ENCODE measurements around the gene PHACTR1. TPM values are rescaled to one million over a fixed set of nuclear protein-coding genes. Genes with fewer than 3 reads are reported as not detected.

Gene PHACTR1
- total RNA-seq, 1 donor from 2014 or later: 8.5 TPM

GRCh38 chr6:12717356-12717755, 789 bp downstream of the PHACTR1 start:
- Histone ChIP-seq H3K4me1 (ENCODE audit: insufficient read depth, low read length) (peaks cover 11% of the 10 kb centered on the region), H3K27me3 (ENCODE audit: insufficient read depth, low read length) (peaks cover 2% of the 10 kb centered on the region), H3K4me3 (ENCODE audit: insufficient read depth, low read depth, low read length) (peak overlapping the region; percentile 29), H3K36me3 (ENCODE audit: insufficient read depth, low read length) (no peaks in the 10 kb centered on the region), H4K20me1 (ENCODE audit: insufficient read depth, low read length) (no peaks in the 10 kb centered on the region), H3K9me3 (ENCODE audit: insufficient read depth, low read depth, low read length) (no peaks in the 10 kb centered on the region), H3K9ac (ENCODE audit: low read length) (no peak overlapping the region), H2AFZ (ENCODE audit: low read depth, low read length) (no peak overlapping the region), H3K4me2 (ENCODE audit: low read length) (peak overlapping the region; percentile 75), H3K27ac (ENCODE audit: low read depth, low read length) (no peak overlapping the region), H3K79me2 (ENCODE audit: insufficient read depth, low read length) (no peaks in the 10 kb centered on the region)
- Mint-ChIP-seq H3K27ac (ENCODE audit: unreplicated experiment) (no peak overlapping the region), H3K9me3 (ENCODE audit: unreplicated experiment) (no peaks in the 10 kb centered on the region), H3K36me3 (ENCODE audit: low read depth, unreplicated experiment) (no peaks in the 10 kb centered on the region), H3K4me1 (ENCODE audit: low read depth, unreplicated experiment) (peaks cover 25% of the 10 kb centered on the region), H3K4me3 (ENCODE audit: unreplicated experiment) (no peak overlapping the region), H3K27me3 (ENCODE audit: low read depth, unreplicated experiment) (peaks cover 4% of the 10 kb centered on the region)
- TF ChIP-seq EZH2 (IDR thresholded peaks at IDR 0.05; ENCODE audit: insufficient read depth, low read length) (no peak), CTCF (IDR thresholded peaks at IDR 0.05; ENCODE audit: insufficient read depth, low read depth, low read length) (no peak)
- DNase-seq (ENCODE audit: low read depth) (peak; percentile 39), FAIRE-seq (no peak)

- peak overlapping the region; percentile 10 for H3K9ac ChIP-seq (ENCODE audit: low read length)
- H4K20me1 ChIP-seq (ENCODE audit: insufficient read depth, low read length): no peaks in the 10 kb centered on the region
- H3K9me3 Mint-ChIP-seq (ENCODE audit: unreplicated experiment): no peaks in the 10 kb centered on the region
- H3K27me3 Mint-ChIP-seq (ENCODE audit: low read depth, unreplicated experiment): peaks cover 4% of the 10 kb centered on the region
- TF ChIP-seq EZH2 (IDR thresholded peaks at IDR 0.05; ENCODE audit: insufficient read depth, low read length): no peak
- no peak for TF ChIP-seq CTCF (IDR thresholded peaks at IDR 0.05; ENCODE audit: insufficient read depth, low read depth, low read length)
- FAIRE-seq: no peak
- H3K79me2 ChIP-seq (ENCODE audit: insufficient read depth, low read length): no peaks in the 10 kb centered on the region
- H2AFZ ChIP-seq (ENCODE audit: low read depth, low read length): peak overlapping the region; percentile 8
- H3K27ac ChIP-seq (ENCODE audit: low read depth, low read length): no peak overlapping the region
- peaks cover 2% of the 10 kb centered on the region for H3K27me3 ChIP-seq (ENCODE audit: insufficient read depth, low read length)
- no peak overlapping the region for H3K4me3 ChIP-seq (ENCODE audit: insufficient read depth, low read depth, low read length)
- H3K36me3 ChIP-seq (ENCODE audit: insufficient read depth, low read length): no peaks in the 10 kb centered on the region
- H3K4me3 Mint-ChIP-seq (ENCODE audit: unreplicated experiment): no peak overlapping the region
- peak; percentile 76 for DNase-seq (ENCODE audit: low read depth)
- peak overlapping the region; percentile 75 for H3K4me2 ChIP-seq (ENCODE audit: low read length)
- H3K36me3 Mint-ChIP-seq (ENCODE audit: low read depth, unreplicated experiment): no peaks in the 10 kb centered on the region
- H3K4me1 ChIP-seq (ENCODE audit: insufficient read depth, low read length): peaks cover 11% of the 10 kb centered on the region
- no peak overlapping the region for H3K27ac Mint-ChIP-seq (ENCODE audit: unreplicated experiment)
- H3K9me3 ChIP-seq (ENCODE audit: insufficient read depth, low read depth, low read length): no peaks in the 10 kb centered on the region
- H3K4me1 Mint-ChIP-seq (ENCODE audit: low read depth, unreplicated experiment): peaks cover 22% of the 10 kb centered on the region
Observed at GRCh38 chr6:12718015-12718414, 1.4 kb downstream of the PHACTR1 start.

- DNase-seq (ENCODE audit: low read depth): no peak
- FAIRE-seq: no peak
- no peak for TF ChIP-seq CTCF (IDR thresholded peaks at IDR 0.05; ENCODE audit: insufficient read depth, low read depth, low read length)
- no peak for TF ChIP-seq EZH2 (IDR thresholded peaks at IDR 0.05; ENCODE audit: insufficient read depth, low read length)
Observed at GRCh38 chr6:12719017-12719416, 2.5 kb downstream of the PHACTR1 start.

More at GRCh38 chr6:12719017-12719416, 2.5 kb downstream of the PHACTR1 start:
- Mint-ChIP-seq H3K4me3 (ENCODE audit: unreplicated experiment) (no peak overlapping the region), H3K9me3 (ENCODE audit: unreplicated experiment) (no peaks in the 10 kb centered on the region), H3K36me3 (ENCODE audit: low read depth, unreplicated experiment) (no peaks in the 10 kb centered on the region), H3K4me1 (ENCODE audit: low read depth, unreplicated experiment) (peaks cover 22% of the 10 kb centered on the region), H3K27me3 (ENCODE audit: low read depth, unreplicated experiment) (peaks cover 4% of the 10 kb centered on the region), H3K27ac (ENCODE audit: unreplicated experiment) (no peak overlapping the region)
- no peak overlapping the region for H3K4me2 ChIP-seq (ENCODE audit: low read length)
- H3K4me3 ChIP-seq (ENCODE audit: insufficient read depth, low read depth, low read length): no peak overlapping the region
- H3K9ac ChIP-seq (ENCODE audit: low read length): no peak overlapping the region
- H3K9me3 ChIP-seq (ENCODE audit: insufficient read depth, low read depth, low read length): no peaks in the 10 kb centered on the region
- H3K36me3 ChIP-seq (ENCODE audit: insufficient read depth, low read length): no peaks in the 10 kb centered on the region
- no peaks in the 10 kb centered on the region for H3K79me2 ChIP-seq (ENCODE audit: insufficient read depth, low read length)
- H3K27me3 ChIP-seq (ENCODE audit: insufficient read depth, low read length): peaks cover 2% of the 10 kb centered on the region
- H2AFZ ChIP-seq (ENCODE audit: low read depth, low read length): no peak overlapping the region
- H3K27ac ChIP-seq (ENCODE audit: low read depth, low read length): no peak overlapping the region
- H3K4me1 ChIP-seq (ENCODE audit: insufficient read depth, low read length): peaks cover 11% of the 10 kb centered on the region
- no peaks in the 10 kb centered on the region for H4K20me1 ChIP-seq (ENCODE audit: insufficient read depth, low read length)

Data from astrocyte (in vitro differentiated cells and primary cell).